H9 (cell line): ENCODE data around the gene ARR3. TPM values are rescaled to one million over a fixed set of nuclear protein-coding genes. Genes with fewer than 3 reads are reported as not detected.

Source experiments
- DNase-seq: peaks from one replicate; pipeline ENCODE4 v3.0.0-alpha.2; 2017
- H2AFZ ChIP-seq: one replicate; pipeline ENCODE4 v1.6.1; 2013; ENCODE audit warnings: mild to moderate bottlenecking, low read length, control low read depth, moderate library complexity
- H2AK5ac ChIP-seq: 2 replicates; pipeline ENCODE4 v1.6.1; 2013; ENCODE audit warnings: low read length, control low read depth, mixed read lengths; ENCODE audit not compliant: insufficient read length
- H2BK120ac ChIP-seq: one replicate; pipeline ENCODE4 v1.6.1; 2013; ENCODE audit warnings: low read depth, mild to moderate bottlenecking, low read length, control low read depth, inconsistent platforms; ENCODE audit not compliant: poor library complexity, severe bottlenecking
- H2BK12ac ChIP-seq: 2 replicates; pipeline ENCODE4 v1.6.1; 2013; ENCODE audit warnings: low read length, control low read depth, mixed read lengths, low read depth; ENCODE audit not compliant: insufficient read length
- H2BK15ac ChIP-seq: 2 replicates; pipeline ENCODE4 v1.6.1; 2013; ENCODE audit warnings: low read depth, low read length, control low read depth
- H2BK20ac ChIP-seq: one replicate; pipeline ENCODE4 v1.6.1; 2013; ENCODE audit warnings: low read depth, mild to moderate bottlenecking, low read length, control low read depth, inconsistent platforms; ENCODE audit not compliant: poor library complexity, severe bottlenecking
- H2BK5ac ChIP-seq: 2 replicates; pipeline ENCODE4 v1.6.1; 2013; ENCODE audit warnings: low read length, control low read depth, mixed read lengths; ENCODE audit not compliant: insufficient read length
- H3K14ac ChIP-seq: 2 replicates; pipeline ENCODE4 v1.6.1; 2013; ENCODE audit warnings: low read length, control low read depth; ENCODE audit not compliant: insufficient read depth
- H3K18ac ChIP-seq: 2 replicates; pipeline ENCODE4 v1.6.1; 2013; ENCODE audit warnings: low read depth, mild to moderate bottlenecking, mixed read lengths, low read length, control low read depth; ENCODE audit not compliant: insufficient read length
- H3K23ac ChIP-seq: 2 replicates; pipeline ENCODE4 v1.6.1; 2013; ENCODE audit warnings: low read length, control low read depth, mixed read lengths, low read depth; ENCODE audit not compliant: insufficient read length
- H3K23me2 ChIP-seq: 2 replicates; pipeline ENCODE4 v1.6.1; 2013; ENCODE audit warnings: low read depth, mild to moderate bottlenecking, mixed read lengths, low read length, control low read depth; ENCODE audit not compliant: insufficient read length, poor library complexity, severe bottlenecking
- H3K27ac ChIP-seq: 2 replicates; pipeline ENCODE4 v1.5.1; 2013; ENCODE audit warnings: low read length, control low read depth, mixed read lengths, low read depth; ENCODE audit not compliant: insufficient read length
- H3K27me3 ChIP-seq: 2 replicates; pipeline ENCODE4 v1.6.1; 2013; ENCODE audit warnings: low read length, control low read depth, inconsistent platforms; ENCODE audit not compliant: insufficient read depth
- H3K4ac ChIP-seq: 2 replicates; pipeline ENCODE4 v1.6.1; 2013; ENCODE audit warnings: low read depth, mild to moderate bottlenecking, control low read depth, inconsistent platforms, low read length, moderate library complexity
- H3K4me1 ChIP-seq: 2 replicates; pipeline ENCODE4 v1.6.1; 2013; ENCODE audit warnings: low read length, control low read depth, inconsistent platforms; ENCODE audit not compliant: insufficient read depth
- H3K4me2 ChIP-seq: 2 replicates; pipeline ENCODE4 v1.6.1; 2013; ENCODE audit warnings: low read length, control low read depth, mixed read lengths; ENCODE audit not compliant: insufficient read length, insufficient read depth
- H3K56ac ChIP-seq: 2 replicates; pipeline ENCODE4 v1.6.1; 2013; ENCODE audit warnings: low read depth, mild to moderate bottlenecking, mixed read lengths, low read length, control low read depth; ENCODE audit not compliant: insufficient read length
- H3K79me1 ChIP-seq: 2 replicates; pipeline ENCODE4 v1.6.1; 2013; ENCODE audit warnings: low read depth, mild to moderate bottlenecking, moderate library complexity, low read length, control low read depth, inconsistent platforms; ENCODE audit not compliant: insufficient read depth, poor library complexity, severe bottlenecking
- H3K79me2 ChIP-seq: 2 replicates; pipeline ENCODE4 v1.6.1; 2013; ENCODE audit warnings: low read length, control low read depth, inconsistent platforms; ENCODE audit not compliant: insufficient read depth
- H3K9ac ChIP-seq: 2 replicates; pipeline ENCODE4 v1.6.1; 2013; ENCODE audit warnings: low read length, control low read depth, mixed read lengths; ENCODE audit not compliant: insufficient read length; ENCODE audit errors: extremely low read depth
- H3K9me3 ChIP-seq: one replicate; pipeline ENCODE4 v1.6.1; 2013; ENCODE audit warnings: low read depth, low read length, inconsistent platforms; ENCODE audit not compliant: control insufficient read depth
- H3T11ph ChIP-seq: one replicate; pipeline ENCODE4 v1.6.1; 2013; ENCODE audit warnings: mild to moderate bottlenecking, low read length, control low read depth, inconsistent platforms
- H4K20me1 ChIP-seq: one replicate; pipeline ENCODE4 v1.6.1; 2013; ENCODE audit not compliant: control insufficient read depth, insufficient read length, insufficient read depth
- H4K5ac ChIP-seq: 2 replicates; pipeline ENCODE4 v1.6.1; 2013; ENCODE audit warnings: low read depth, mild to moderate bottlenecking, mixed read lengths, low read length, control low read depth; ENCODE audit not compliant: insufficient read length
- H4K8ac ChIP-seq: replicated peaks from 2 replicates; pipeline ENCODE4 v1.6.1; 2013; ENCODE audit warnings: low read length, control low read depth, mixed read lengths, low read depth; ENCODE audit not compliant: insufficient read length
- H4K91ac ChIP-seq: 2 replicates; pipeline ENCODE4 v1.6.1; 2013; ENCODE audit warnings: low read depth, mild to moderate bottlenecking, moderate library complexity, mixed read lengths, low read length, control low read depth; ENCODE audit not compliant: insufficient read length
- H3K27ac Mint-ChIP-seq, 3 experiments: 2 replicates in 2 of 3; 3 replicates in 1 of 3; pipeline ENCODE4 v1.8.0; 2020 to 2021; ENCODE audit warnings: mixed read lengths in 3 of 3, mild to moderate bottlenecking in 1 of 3, moderate library complexity in 1 of 3
- H3K27me3 Mint-ChIP-seq: 2 replicates; pipeline ENCODE4 v1.8.0; 2021; ENCODE audit warnings: low read depth, mild to moderate bottlenecking, moderate library complexity, mixed read lengths
- H3K36me3 Mint-ChIP-seq, 3 experiments: 2 replicates in 2 of 3; 3 replicates in 1 of 3; pipeline ENCODE4 v1.8.0; 2020 to 2021; ENCODE audit warnings: low read depth in 3 of 3, mixed read lengths in 3 of 3; ENCODE audit not compliant: insufficient read depth in 1 of 3
- H3K4me1 Mint-ChIP-seq, 2 experiments: 2 replicates each; pipeline ENCODE4 v1.8.0; 2020; ENCODE audit warnings: mixed read lengths in 2 of 2
- H3K4me3 Mint-ChIP-seq, 2 experiments: 2 replicates in 1 of 2; 3 replicates in 1 of 2; pipeline ENCODE4 v1.8.0; 2020 to 2021; ENCODE audit warnings: mild to moderate bottlenecking in 2 of 2, mixed read lengths in 2 of 2, moderate library complexity in 1 of 2
- H3K9me3 Mint-ChIP-seq, 2 experiments: 2 replicates in 1 of 2; 3 replicates in 1 of 2; pipeline ENCODE4 v1.8.0; 2020; ENCODE audit warnings: mild to moderate bottlenecking in 2 of 2, mixed read lengths in 2 of 2, moderate library complexity in 1 of 2
- WGBS: extraction: QIAGEN DNeasy Blood & Tissue Kit; methylation state at CpG from one replicate; pipeline ENCODE4 v1.1.7; 2013; ENCODE audit warnings: missing lambda C conversion rate, low lambda C conversion rate, mixed read lengths; ENCODE audit not compliant: insufficient read length; ENCODE audit errors: extremely low coverage; 5-methylcytosine and 5-hydroxymethylcytosine counted together
- total RNA-seq: library from RNA; stranded (reverse); gene quantifications from 2 replicates; pipeline ENCODE4 v1.2.1, GENCODE V29; 2021
- TF ChIP-seq, protein P1 (sequence below): fragments of 200-600 bp; sonication (generic); conservative IDR thresholded peaks from 3 replicates; pipeline ENCODE4 v1.8.0; 2021; ENCODE audit warnings: antibody characterized with exemption, mild to moderate bottlenecking

ARR3 gene
- total RNA-seq, 1 experiment from 2014 or later, result not detected

DNA sequence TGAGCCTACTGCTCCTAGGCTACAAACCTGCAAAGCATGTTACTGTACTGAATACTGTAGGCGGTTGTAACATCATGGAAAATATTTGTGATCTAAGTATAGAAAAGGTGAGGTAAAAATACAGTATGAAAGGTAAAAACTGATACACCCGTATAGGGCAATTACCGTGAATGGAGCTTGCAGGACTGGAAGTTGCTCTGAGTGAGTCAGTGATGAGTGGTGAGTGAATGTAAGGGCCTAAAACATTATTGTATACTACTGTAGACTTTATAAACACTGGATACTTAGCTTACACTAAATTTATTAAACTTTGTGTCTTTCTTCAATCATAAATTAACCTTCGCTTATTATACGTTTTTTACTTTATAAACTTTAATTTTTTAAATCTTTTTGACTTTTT lies 25.5 kb downstream of the ARR3 start:
- no peaks in the 10 kb centered on the region for H3K79me2 ChIP-seq

More for the DNA sequence above, 25.5 kb downstream of the ARR3 start:
- Histone ChIP-seq H3K9ac (no peak overlapping the region), H3K9me3 (peaks cover 3% of the 10 kb centered on the region), H2BK120ac (no peak overlapping the region), H3K14ac (no peak overlapping the region), H3K18ac (no peak overlapping the region), H2BK5ac (no peak overlapping the region), H3K56ac (no peak overlapping the region), H2AK5ac (no peak overlapping the region), H2BK15ac (no peak overlapping the region), H2BK20ac (no peak overlapping the region), H3K23ac (no peak overlapping the region), H2AFZ (no peak overlapping the region), H3K79me1 (no peaks in the 10 kb centered on the region), H3K27me3 (no peaks in the 10 kb centered on the region), H4K5ac (no peak overlapping the region), H2BK12ac (no peak overlapping the region), H3K4me2 (no peak overlapping the region), H3K4ac (no peak overlapping the region), H3K23me2 (no peaks in the 10 kb centered on the region), H4K8ac (no peak overlapping the region), H3K4me1 (no peaks in the 10 kb centered on the region), H4K20me1 (no peaks in the 10 kb centered on the region), H3K27ac (no peak overlapping the region), H4K91ac (no peak overlapping the region), H3T11ph (no peak overlapping the region)
- 100% methylated on average over 2 of the region's 5 CpGs for WGBS
- H3K4me3 Mint-ChIP-seq, result no peak overlapping the region
- peaks cover 2 to 36% (median 26%) of the 10 kb centered on the region in 3 experiments for H3K36me3 Mint-ChIP-seq
- H3K4me1 Mint-ChIP-seq, result peaks cover 9 to 14% of the 10 kb centered on the region in 2 experiments
- no peaks in the 10 kb centered on the region for H3K27me3 Mint-ChIP-seq
- TF ChIP-seq, protein P1, sequence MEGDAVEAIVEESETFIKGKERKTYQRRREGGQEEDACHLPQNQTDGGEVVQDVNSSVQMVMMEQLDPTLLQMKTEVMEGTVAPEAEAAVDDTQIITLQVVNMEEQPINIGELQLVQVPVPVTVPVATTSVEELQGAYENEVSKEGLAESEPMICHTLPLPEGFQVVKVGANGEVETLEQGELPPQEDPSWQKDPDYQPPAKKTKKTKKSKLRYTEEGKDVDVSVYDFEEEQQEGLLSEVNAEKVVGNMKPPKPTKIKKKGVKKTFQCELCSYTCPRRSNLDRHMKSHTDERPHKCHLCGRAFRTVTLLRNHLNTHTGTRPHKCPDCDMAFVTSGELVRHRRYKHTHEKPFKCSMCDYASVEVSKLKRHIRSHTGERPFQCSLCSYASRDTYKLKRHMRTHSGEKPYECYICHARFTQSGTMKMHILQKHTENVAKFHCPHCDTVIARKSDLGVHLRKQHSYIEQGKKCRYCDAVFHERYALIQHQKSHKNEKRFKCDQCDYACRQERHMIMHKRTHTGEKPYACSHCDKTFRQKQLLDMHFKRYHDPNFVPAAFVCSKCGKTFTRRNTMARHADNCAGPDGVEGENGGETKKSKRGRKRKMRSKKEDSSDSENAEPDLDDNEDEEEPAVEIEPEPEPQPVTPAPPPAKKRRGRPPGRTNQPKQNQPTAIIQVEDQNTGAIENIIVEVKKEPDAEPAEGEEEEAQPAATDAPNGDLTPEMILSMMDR, result no peak
- peaks cover 45 to 56% of the 10 kb centered on the region in 2 experiments for H3K9me3 Mint-ChIP-seq
- DNase-seq, result no peak
- no peak overlapping the region for H3K27ac Mint-ChIP-seq
